IMR-90 (cell line): ENCODE measurements around the gene TEC.

Source experiments
- CEBPB ChIP-seq: IDR thresholded peaks from 2 replicates; pipeline ENCODE4 v1.6.1; 2012; ENCODE audit warnings: low read depth, low read length, improper control_type of control experiment
- MXI1 ChIP-seq: IDR thresholded peaks from 2 replicates; pipeline ENCODE4 v1.6.1; 2012; ENCODE audit warnings: low read depth, mild to moderate bottlenecking, low read length, moderate library complexity, borderline replicate concordance
- NFE2L2 ChIP-seq: fragments of 150-350 bp; IDR thresholded peaks from 2 replicates; pipeline ENCODE4 v1.6.1; 2016; ENCODE audit warnings: low read depth, mild to moderate bottlenecking, low read length
- POLR2A ChIP-seq: IDR thresholded peaks from 2 replicates; pipeline ENCODE4 v1.6.1; 2012; ENCODE audit warnings: mild to moderate bottlenecking, low read depth, low read length
- RAD21 ChIP-seq: IDR thresholded peaks from 2 replicates; pipeline ENCODE4 v1.6.1; 2012; ENCODE audit warnings: low read length, improper control_type of control experiment
- RCOR1 ChIP-seq: IDR thresholded peaks from 2 replicates; pipeline ENCODE4 v1.6.1; 2012; ENCODE audit warnings: mild to moderate bottlenecking, low read length, improper control_type of control experiment; ENCODE audit not compliant: insufficient replicate concordance
- RFX5 ChIP-seq: IDR thresholded peaks from 2 replicates; pipeline ENCODE4 v1.8.0; 2012; ENCODE audit warnings: low read depth, mild to moderate bottlenecking, low read length, moderate library complexity
- SMC3 ChIP-seq: fragments of 150-350 bp; IDR thresholded peaks from 2 replicates; pipeline ENCODE4 v1.6.1; 2016; ENCODE audit warnings: low read depth, mild to moderate bottlenecking, antibody characterized with exemption, low read length, moderate library complexity
- TF ChIP-seq, protein P1 (sequence below): conservative IDR thresholded peaks from 2 replicates; pipeline ENCODE4 v1.5.1; 2012; ENCODE audit warnings: mild to moderate bottlenecking, low read depth, low read length, improper control_type of control experiment
- TF ChIP-seq, protein P2 (sequence below): fragments of 150-350 bp; IDR thresholded peaks from 2 replicates; pipeline ENCODE4 v1.6.1; 2017; ENCODE audit warnings: mild to moderate bottlenecking, antibody characterized with exemption, low read length, low read depth

DNA sequence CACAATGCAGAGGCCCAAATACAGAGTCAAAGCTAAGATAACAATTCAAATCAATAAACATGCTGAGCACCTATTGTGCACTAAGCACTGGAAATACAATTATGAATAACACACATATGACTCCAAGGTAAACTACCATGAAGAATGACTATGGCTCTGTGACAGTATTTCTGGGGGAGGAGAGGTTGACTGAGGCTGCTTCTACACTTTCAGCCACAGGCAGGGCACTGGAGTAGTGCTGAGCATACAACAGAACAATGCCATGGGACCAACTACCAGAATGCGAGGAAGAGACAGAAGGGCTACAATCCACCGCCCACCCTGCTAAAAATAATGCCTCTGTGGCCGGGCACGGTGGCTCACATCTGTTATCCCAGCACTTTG lies 13.7 kb downstream of the TEC start:
- TF ChIP-seq MXI1 (no peak), SMC3 (no peak), POLR2A (no peak), RCOR1 (no peak), RFX5 (no peak), NFE2L2 (no peak), RAD21 (no peak), CEBPB (no peak)
- TF ChIP-seq, protein P1, sequence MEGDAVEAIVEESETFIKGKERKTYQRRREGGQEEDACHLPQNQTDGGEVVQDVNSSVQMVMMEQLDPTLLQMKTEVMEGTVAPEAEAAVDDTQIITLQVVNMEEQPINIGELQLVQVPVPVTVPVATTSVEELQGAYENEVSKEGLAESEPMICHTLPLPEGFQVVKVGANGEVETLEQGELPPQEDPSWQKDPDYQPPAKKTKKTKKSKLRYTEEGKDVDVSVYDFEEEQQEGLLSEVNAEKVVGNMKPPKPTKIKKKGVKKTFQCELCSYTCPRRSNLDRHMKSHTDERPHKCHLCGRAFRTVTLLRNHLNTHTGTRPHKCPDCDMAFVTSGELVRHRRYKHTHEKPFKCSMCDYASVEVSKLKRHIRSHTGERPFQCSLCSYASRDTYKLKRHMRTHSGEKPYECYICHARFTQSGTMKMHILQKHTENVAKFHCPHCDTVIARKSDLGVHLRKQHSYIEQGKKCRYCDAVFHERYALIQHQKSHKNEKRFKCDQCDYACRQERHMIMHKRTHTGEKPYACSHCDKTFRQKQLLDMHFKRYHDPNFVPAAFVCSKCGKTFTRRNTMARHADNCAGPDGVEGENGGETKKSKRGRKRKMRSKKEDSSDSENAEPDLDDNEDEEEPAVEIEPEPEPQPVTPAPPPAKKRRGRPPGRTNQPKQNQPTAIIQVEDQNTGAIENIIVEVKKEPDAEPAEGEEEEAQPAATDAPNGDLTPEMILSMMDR: no peak
- TF ChIP-seq, protein P2, sequence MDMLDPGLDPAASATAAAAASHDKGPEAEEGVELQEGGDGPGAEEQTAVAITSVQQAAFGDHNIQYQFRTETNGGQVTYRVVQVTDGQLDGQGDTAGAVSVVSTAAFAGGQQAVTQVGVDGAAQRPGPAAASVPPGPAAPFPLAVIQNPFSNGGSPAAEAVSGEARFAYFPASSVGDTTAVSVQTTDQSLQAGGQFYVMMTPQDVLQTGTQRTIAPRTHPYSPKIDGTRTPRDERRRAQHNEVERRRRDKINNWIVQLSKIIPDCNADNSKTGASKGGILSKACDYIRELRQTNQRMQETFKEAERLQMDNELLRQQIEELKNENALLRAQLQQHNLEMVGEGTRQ: no peak
